CD4-positive, CD25-positive, alpha-beta regulatory T cell (primary cell): ENCODE data around the gene CRYGD. TPM values are rescaled to one million over a fixed set of nuclear protein-coding genes. Genes with fewer than 3 reads are reported as not detected.
A peak's percentile ranks its signal among the peaks of the same experiment; 100 is the strongest.

Experiments used
- ATAC-seq, 2 donors: fragments of 150-1000 bp; cut with Tn5 transposase; one replicate each; pipeline ENCODE4 v1.10.0; 2021; ENCODE audit warnings: low read depth in 2 of 2, moderate number of reproducible peaks in 2 of 2, moderate library complexity in 1 of 2
- DNase-seq, 3 donors: peaks; one replicate each; pipeline versions ENCODE4 v3.0.0 to v3.0.0-alpha.2; 2012 to 2022; ENCODE audit warnings: mixed read lengths in 1 of 3
- H3K27ac ChIP-seq: one replicate; pipeline ENCODE4 v1.7.0; 2013; ENCODE audit warnings: mild to moderate bottlenecking, low read length; ENCODE audit not compliant: insufficient read depth, poor library complexity, severe bottlenecking
- H3K27me3 ChIP-seq: one replicate; pipeline ENCODE4 v1.7.0; 2013; ENCODE audit warnings: low read length; ENCODE audit not compliant: control insufficient read depth, insufficient read depth
- H3K36me3 ChIP-seq: one replicate; pipeline ENCODE4 v1.7.0; 2013; ENCODE audit warnings: mild to moderate bottlenecking, low read length, moderate library complexity; ENCODE audit not compliant: control insufficient read depth, insufficient read depth
- H3K4me1 ChIP-seq: 2 replicates; pipeline ENCODE4 v1.7.0; 2013; ENCODE audit warnings: mild to moderate bottlenecking, low read length; ENCODE audit not compliant: insufficient read depth, control insufficient read depth, poor library complexity, severe bottlenecking
- H3K4me3 ChIP-seq: one replicate; pipeline ENCODE4 v1.7.0; 2013; ENCODE audit warnings: low read depth, mild to moderate bottlenecking, low read length, moderate library complexity
- H3K9me3 ChIP-seq, 2 experiments: 1 replicate in 1 of 2; 2 replicates in 1 of 2; pipeline ENCODE4 v1.7.0; 2013; ENCODE audit warnings: low read length in 2 of 2, mild to moderate bottlenecking in 1 of 2, moderate library complexity in 1 of 2; ENCODE audit not compliant: control insufficient read depth in 2 of 2
- H3K27ac Mint-ChIP-seq, 3 donors: one replicate each; pipeline ENCODE4 v1.8.0; 2020 to 2022; ENCODE audit warnings: mild to moderate bottlenecking in 3 of 3, mixed read lengths in 3 of 3, moderate library complexity in 2 of 3
- H3K27me3 Mint-ChIP-seq: one replicate; pipeline ENCODE4 v1.8.0; 2022; ENCODE audit warnings: mild to moderate bottlenecking, mixed read lengths
- H3K36me3 Mint-ChIP-seq: one replicate; pipeline ENCODE4 v1.8.0; 2020; ENCODE audit warnings: mixed read lengths
- H3K4me1 Mint-ChIP-seq, 4 donors: one replicate each; pipeline ENCODE4 v1.8.0; 2020 to 2022; ENCODE audit warnings: mixed read lengths in 4 of 4, mild to moderate bottlenecking in 1 of 4
- H3K4me3 Mint-ChIP-seq, 4 donors: one replicate each; pipeline ENCODE4 v1.8.0; 2020 to 2022; ENCODE audit warnings: mild to moderate bottlenecking in 4 of 4, mixed read lengths in 4 of 4, moderate library complexity in 3 of 4
- H3K9me3 Mint-ChIP-seq, 7 donors: one replicate each; pipeline ENCODE4 v1.8.0; 2020 to 2022; ENCODE audit warnings: mixed read lengths in 7 of 7, mild to moderate bottlenecking in 3 of 7, moderate library complexity in 2 of 7
- polyA plus RNA-seq, 4 donors: library from polyadenylated mRNA; unstranded; fragments of 300-500 nt; fragmentation: Illumina TruSeq; gene quantifications; one replicate each; pipeline ENCODE4 v1.2.3, GENCODE V29; 2021
- total RNA-seq: library from RNA; stranded (reverse); gene quantifications from one replicate; pipeline ENCODE4 v1.2.3, GENCODE V29; 2022

Gene CRYGD
- total and polyA plus RNA-seq, 5 donors from 2014 or later = 0.69 TPM; not detected in 4

- Mint-ChIP-seq H3K4me3 (no peak overlapping the region), H3K27me3 (peaks cover 22% of the 10 kb centered on the region), H3K27ac (no peak overlapping the region), H3K36me3 (no peaks in the 10 kb centered on the region), H3K4me1 (peaks cover 0 to 1% (median 0%) of the 10 kb centered on the region in 4 donors), H3K9me3 (peaks cover 0 to 2% (median 0%) of the 10 kb centered on the region in 7 donors)
- H3K27me3 ChIP-seq = no peaks in the 10 kb centered on the region
- no peaks in the 10 kb centered on the region for H3K9me3 ChIP-seq
- no peak overlapping the region for H3K27ac ChIP-seq
- DNase-seq (no peak), ATAC-seq (no peak)
- no peak overlapping the region for H3K4me3 ChIP-seq
- no peaks in the 10 kb centered on the region for H3K36me3 ChIP-seq
- H3K4me1 ChIP-seq = no peaks in the 10 kb centered on the region
Measured at GRCh38 chr2:208074610-208075356, 49.5 kb downstream of the CRYGD start.

GRCh38 chr2:208072250-208072892 lies 52.0 kb downstream of the CRYGD start:
- peak; percentile 18 to 61 (median 48) for DNase-seq
- Histone ChIP-seq H3K36me3 (no peaks in the 10 kb centered on the region), H3K27ac (no peak overlapping the region), H3K4me1 (no peaks in the 10 kb centered on the region), H3K27me3 (no peaks in the 10 kb centered on the region), H3K9me3 (no peaks in the 10 kb centered on the region), H3K4me3 (no peak overlapping the region)
- no peak overlapping the region for H3K4me3 Mint-ChIP-seq
- peaks cover 23% of the 10 kb centered on the region for H3K27me3 Mint-ChIP-seq
- no peaks in the 10 kb centered on the region for H3K36me3 Mint-ChIP-seq
- peak; percentile 31 to 43 for ATAC-seq
- no peak overlapping the region for H3K27ac Mint-ChIP-seq
- peaks cover 0 to 1% (median 0%) of the 10 kb centered on the region in 7 donors for H3K9me3 Mint-ChIP-seq
- H3K4me1 Mint-ChIP-seq = peaks cover 0 to 1% (median 0%) of the 10 kb centered on the region in 4 donors

Other genes starting within 250 kb of the CRYGD start
- gene PLEKHM3, start 99.0 kb downstream of the CRYGD start, total RNA-seq = 15.1 TPM
- 1 to 10 TPM; 2.7 to 3.9 (median 3.1) TPM for gene PLEKHM3, start 99.0 kb downstream of the CRYGD start, polyA plus RNA-seq
- not detected for gene CRYGC, start 5.3 kb upstream of the CRYGD start, total RNA-seq
- gene CRYGC, start 5.3 kb upstream of the CRYGD start, polyA plus RNA-seq = not detected
- gene CRYGB, start 21.6 kb upstream of the CRYGD start, total RNA-seq = not detected
- gene CRYGB, start 21.6 kb upstream of the CRYGD start, polyA plus RNA-seq = not detected
- gene CRYGA, start 39.1 kb upstream of the CRYGD start, total RNA-seq = not detected
- not detected for gene CRYGA, start 39.1 kb upstream of the CRYGD start, polyA plus RNA-seq
- not detected for gene C2orf80, start 65.5 kb upstream of the CRYGD start, total RNA-seq
- not detected for gene C2orf80, start 65.5 kb upstream of the CRYGD start, polyA plus RNA-seq
- 8.8 TPM for gene IDH1, start 130.5 kb upstream of the CRYGD start, total RNA-seq
- gene IDH1, start 130.5 kb upstream of the CRYGD start, polyA plus RNA-seq = 10 to 100 TPM in 1 of 4 donors, 1 to 10 TPM in 3; 8.1 to 10.4 (median 9.1) TPM
- 43.5 TPM for gene PIKFYVE, start 141.7 kb upstream of the CRYGD start, total RNA-seq
- 1 to 10 TPM; 5.2 to 7.6 (median 5.9) TPM for gene PIKFYVE, start 141.7 kb upstream of the CRYGD start, polyA plus RNA-seq